Anterior cingulate cortex (tissue), 58 donors: ENCODE results near the gene NPIPB8.
"Not testable (repeated sequence)": the region's sequence is repeated elsewhere in the genome, so short reads cannot be mapped to it uniquely, and the experiment has no call there.

Experiments used
- DNase-seq, 58 donors: peaks; one replicate each; lab custom pipeline; 2025; lab: John Stamatoyannopoulos, UW

The NPIPB8 gene

DNA sequence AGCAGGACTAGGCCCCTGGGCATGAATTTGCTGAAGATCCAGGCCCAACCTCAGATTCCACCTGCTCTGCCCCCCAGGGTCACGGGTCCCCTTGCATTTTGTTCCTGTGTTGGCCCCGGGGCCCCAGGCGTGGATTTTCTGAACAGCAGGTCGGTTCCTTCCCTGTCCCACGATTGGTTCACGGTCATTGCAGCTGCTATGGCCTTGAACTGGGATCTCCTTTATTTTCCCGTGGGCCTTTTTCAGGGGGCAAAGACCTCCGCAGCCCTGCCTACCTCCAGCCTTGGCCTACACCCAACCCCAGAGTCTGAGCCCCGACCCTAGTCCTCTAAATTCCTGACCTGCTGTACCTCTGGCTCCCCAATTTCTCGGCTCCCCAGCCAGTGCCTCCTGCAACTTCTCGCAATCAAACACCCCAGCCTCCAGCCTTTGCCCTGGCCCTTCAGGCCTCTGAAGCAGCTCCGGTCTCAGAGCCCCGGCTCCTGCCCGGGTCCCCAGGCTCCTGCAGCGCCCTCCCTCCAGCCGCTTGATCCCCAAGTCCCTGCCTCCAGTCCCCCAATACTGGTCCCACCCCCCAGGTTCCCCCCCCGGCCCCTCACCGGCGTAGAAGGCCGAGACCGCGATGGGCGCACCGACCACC, 15.2 kb upstream of the NPIPB8 start:
- peak in 1 of 58 donors; percentile 55 for DNase-seq

GRCh38 chr16:28623172-28623711, 14.6 kb upstream of the NPIPB8 start:
- peak in 26 of 58 donors; percentile 7 to 71 (median 32) for DNase-seq

DNA sequence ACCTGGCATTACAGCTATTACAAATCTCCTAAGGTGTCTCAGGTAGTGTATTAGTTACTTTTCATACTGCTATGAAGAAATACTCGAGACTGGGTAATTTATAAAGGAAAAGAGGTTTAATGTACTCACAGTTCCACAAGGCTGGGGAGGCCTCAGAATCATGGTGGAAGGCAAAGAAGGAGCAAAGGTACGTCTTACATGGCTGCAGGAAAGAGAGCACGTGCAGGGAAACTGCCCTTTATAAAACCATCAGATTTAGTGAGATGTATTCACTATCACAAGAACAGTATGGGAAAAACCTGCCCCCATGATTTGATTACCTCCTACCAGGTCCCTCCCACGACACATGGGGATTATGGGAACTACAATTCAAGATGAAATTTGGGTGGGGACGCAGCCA, 7.0 kb upstream of the NPIPB8 start:
- not testable (repeated sequence) for DNase-seq

- not testable (repeated sequence) for DNase-seq
Measured at GRCh38 chr16:28636093-28636823, 1.6 kb upstream of the NPIPB8 start.

- DNase-seq, result not testable (repeated sequence)
Measured at GRCh38 chr16:28638359-28638758, 494 bp downstream of the NPIPB8 start.

GRCh38 chr16:28639959-28640358, 2.1 kb downstream of the NPIPB8 start:
- not testable (repeated sequence) for DNase-seq

GRCh38 chr16:28666264-28666663, 28.4 kb downstream of the NPIPB8 start:
- DNase-seq, result not testable (repeated sequence)

GRCh38 chr16:28667480-28667879, 29.6 kb downstream of the NPIPB8 start:
- not testable (repeated sequence) for DNase-seq

- DNase-seq, result not testable (repeated sequence)
Measured at GRCh38 chr16:28668199-28668598, 30.3 kb downstream of the NPIPB8 start.

- DNase-seq, result not testable (repeated sequence)
Measured at GRCh38 chr16:28688327-28688952, 50.6 kb downstream of the NPIPB8 start.

DNA sequence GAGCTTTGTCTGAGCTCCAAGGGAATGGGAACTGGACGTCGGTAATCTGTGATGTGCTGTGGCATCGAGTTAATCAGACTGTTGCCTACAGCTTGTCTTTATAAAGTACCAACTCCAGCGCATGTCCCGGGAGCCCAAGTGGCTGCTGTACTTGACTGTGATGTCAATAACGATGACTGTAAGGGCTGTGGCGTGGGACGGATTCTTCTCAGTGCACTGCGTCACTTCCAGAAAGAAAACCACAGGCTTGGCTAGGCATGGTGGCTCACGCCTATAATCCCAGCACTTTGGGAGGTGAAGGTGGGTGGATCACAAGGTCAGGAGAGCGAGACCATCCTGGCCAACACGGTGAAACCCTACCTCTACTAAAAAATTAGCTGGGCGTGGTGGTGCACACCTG, 51.6 kb downstream of the NPIPB8 start:
- DNase-seq, result not testable (repeated sequence)

DNA sequence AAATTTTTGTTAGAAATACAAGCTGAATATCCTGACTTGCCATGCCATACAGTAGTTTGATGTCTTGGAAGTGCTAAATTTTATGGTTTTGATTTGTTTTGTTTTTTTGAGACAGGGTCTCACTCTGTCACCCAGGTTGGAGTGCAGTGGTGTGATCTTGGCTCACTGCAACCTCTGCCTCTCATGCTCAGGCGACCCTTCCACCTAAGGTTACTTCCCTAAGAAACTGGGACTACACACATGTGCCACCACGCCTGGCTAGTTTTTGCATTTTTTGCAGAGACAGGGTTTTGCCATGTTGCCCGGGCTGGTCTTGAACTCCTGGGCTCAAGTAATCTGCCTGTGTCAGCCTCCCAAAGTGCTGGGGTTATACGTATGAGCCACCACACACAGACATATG, 53.9 kb downstream of the NPIPB8 start:
- not testable (repeated sequence) for DNase-seq

DNA sequence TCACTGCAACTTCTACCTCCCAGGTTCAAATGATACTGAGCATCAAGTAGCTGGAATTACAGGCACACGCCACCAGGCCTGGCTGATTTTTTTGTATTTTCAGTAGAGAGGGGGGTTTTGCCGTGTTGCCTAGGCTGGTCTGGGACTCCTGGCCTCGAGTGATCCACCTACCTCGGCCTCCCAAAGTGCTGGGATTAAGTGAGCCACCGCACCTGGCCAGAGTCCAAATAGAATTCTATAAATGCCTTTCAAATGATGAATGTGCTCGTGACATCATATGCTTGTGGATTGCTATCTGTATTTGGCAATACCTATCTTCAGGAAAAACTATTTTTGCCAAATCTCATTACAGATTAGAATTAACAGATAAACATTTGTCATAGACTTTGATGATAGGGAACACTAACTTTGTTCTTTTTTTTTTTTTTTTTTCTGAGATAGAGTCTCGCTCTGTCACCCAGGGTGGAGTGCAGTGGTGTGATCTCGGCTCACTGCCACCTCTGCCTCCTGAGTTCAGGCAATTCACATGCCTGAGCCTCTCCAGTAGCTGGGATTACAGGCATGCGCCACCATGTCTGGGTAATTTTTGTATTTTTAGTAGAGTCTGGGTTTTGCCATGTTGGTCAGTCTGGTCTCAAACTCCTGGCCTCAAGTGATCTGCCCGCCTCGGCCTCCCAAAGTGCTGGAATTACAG, 55.5 kb downstream of the NPIPB8 start:
- not testable (repeated sequence) for DNase-seq

DNA sequence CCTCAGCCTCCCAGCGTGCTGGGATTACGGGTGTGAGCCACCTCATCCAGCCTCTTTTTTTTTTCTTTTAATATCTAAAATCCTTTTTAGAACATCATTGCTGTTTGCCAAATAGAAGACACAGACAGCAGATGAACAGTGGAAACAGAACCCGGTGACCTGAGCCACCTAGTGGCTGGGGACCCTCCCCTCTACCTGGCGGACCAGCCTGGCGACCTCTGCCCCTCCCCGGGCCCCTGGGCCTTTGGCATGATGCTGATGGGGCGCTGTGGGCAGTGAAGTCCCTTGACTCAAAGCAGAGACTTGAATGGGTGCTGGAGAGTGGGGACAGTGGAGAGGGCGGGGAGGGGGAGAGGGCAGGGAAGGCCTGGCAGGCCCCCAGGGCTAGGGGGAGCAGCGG, 61.9 kb downstream of the NPIPB8 start:
- not testable (repeated sequence) for DNase-seq

GRCh38 chr16:28700349-28700748, 62.5 kb downstream of the NPIPB8 start:
- not testable (repeated sequence) for DNase-seq

- not testable (repeated sequence) for DNase-seq
Measured at GRCh38 chr16:28701384-28701783, 63.5 kb downstream of the NPIPB8 start.

- not testable (repeated sequence) for DNase-seq
Measured at GRCh38 chr16:28704246-28704645, 66.4 kb downstream of the NPIPB8 start.
